IMR-90 (cell line): ENCODE measurements around the gene SPTLC3. TPM values are rescaled to one million over a fixed set of nuclear protein-coding genes. Genes with fewer than 3 reads are reported as not detected.

Experiments used
- ATAC-seq: fragments of 200-7000 bp; cut with Tn5 transposase; 2 replicates; pipeline ENCODE4 v1.9.1; 2020; ENCODE audit warnings: low read depth, mild to moderate bottlenecking, moderate library complexity
- BruUV-seq: library from RNA; stranded (reverse); fragments of 400-500 nt; replicated peaks from 2 replicates; lab custom pipeline; 2021; lab: Mats Ljungman, UMichigan
- CTCF ChIA-PET: fragments of 300-600 bp; formaldehyde crosslinking; extraction: SDS; loops from one replicate; lab custom pipeline; 2021; ENCODE audit warnings: antibody characterized with exemption; lab: Yijun Ruan, JAX
- POLR2A ChIA-PET: fragments of 300-600 bp; sonication (Branson Sonifier 250); formaldehyde crosslinking; loops from one replicate; lab custom pipeline; 2022; ENCODE audit warnings: antibody characterized with exemption; ENCODE audit not compliant: unreplicated experiment; lab: Charles Lee
- DNase-seq: peaks from one replicate; pipeline ENCODE4 v3.0.0; 2013
- H2AFZ ChIP-seq: replicated peaks from 2 replicates; pipeline ENCODE3; 2013; ENCODE audit warnings: low read length, mild to moderate bottlenecking; ENCODE audit not compliant: poor library complexity
- H2AK5ac ChIP-seq: 2 replicates; pipeline ENCODE4 v1.6.1; 2013; ENCODE audit warnings: low read depth, low read length, inconsistent platforms
- H2AK9ac ChIP-seq: replicated peaks from 2 replicates; pipeline ENCODE3; 2013; ENCODE audit warnings: mild to moderate bottlenecking, low read depth, low read length, moderate library complexity; ENCODE audit not compliant: poor library complexity
- H2BK120ac ChIP-seq: 2 replicates; pipeline ENCODE4 v1.6.1; 2013; ENCODE audit warnings: low read depth, low read length, inconsistent platforms
- H2BK15ac ChIP-seq: 3 replicates; pipeline ENCODE4 v1.6.1; 2013; ENCODE audit warnings: low read depth, low read length, inconsistent platforms
- H2BK20ac ChIP-seq: 2 replicates; pipeline ENCODE4 v1.6.1; 2013; ENCODE audit warnings: low read depth, mild to moderate bottlenecking, inconsistent platforms, low read length, moderate library complexity
- H2BK5ac ChIP-seq: 2 replicates; pipeline ENCODE4 v1.6.1; 2013; ENCODE audit warnings: mild to moderate bottlenecking, low read depth, low read length, inconsistent platforms; ENCODE audit not compliant: poor library complexity, severe bottlenecking
- H3K14ac ChIP-seq: replicated peaks from 2 replicates; pipeline ENCODE4 v1.6.1; 2013; ENCODE audit warnings: low read depth, low read length, inconsistent platforms
- H3K18ac ChIP-seq: 2 replicates; pipeline ENCODE4 v1.6.1; 2013; ENCODE audit warnings: low read depth, low read length, control low read depth
- H3K23ac ChIP-seq: 2 replicates; pipeline ENCODE4 v1.6.1; 2013; ENCODE audit warnings: low read depth, low read length, inconsistent platforms
- H3K27ac ChIP-seq: 2 replicates; pipeline ENCODE4 v1.5.1; 2013; ENCODE audit warnings: mild to moderate bottlenecking, control low read depth, low read length; ENCODE audit not compliant: insufficient read depth
- H3K27me3 ChIP-seq: 2 replicates; pipeline ENCODE4 v1.6.1; 2013; ENCODE audit warnings: low read length; ENCODE audit not compliant: control insufficient read depth, insufficient read depth
- H3K36me3 ChIP-seq: 2 replicates; pipeline ENCODE4 v1.6.1; 2013; ENCODE audit warnings: low read length, mixed read lengths; ENCODE audit not compliant: control insufficient read depth, insufficient read depth
- H3K4ac ChIP-seq: 2 replicates; pipeline ENCODE4 v1.6.1; 2013; ENCODE audit warnings: low read depth, low read length, inconsistent platforms
- H3K4me1 ChIP-seq: 2 replicates; pipeline ENCODE4 v1.6.1; 2013; ENCODE audit warnings: low read length, mixed read lengths; ENCODE audit not compliant: control insufficient read depth, insufficient read depth
- H3K4me2 ChIP-seq: 2 replicates; pipeline ENCODE4 v1.6.1; 2013; ENCODE audit warnings: low read depth, mild to moderate bottlenecking, control low read depth, low read length, moderate library complexity
- H3K4me3 ChIP-seq: 2 replicates; pipeline ENCODE4 v1.5.1; 2013; ENCODE audit warnings: low read depth, mild to moderate bottlenecking, control low read depth, low read length, moderate library complexity; ENCODE audit not compliant: insufficient read depth
- H3K56ac ChIP-seq: 2 replicates; pipeline ENCODE4 v1.6.1; 2013; ENCODE audit warnings: low read length, inconsistent platforms; ENCODE audit not compliant: insufficient read depth; ENCODE audit errors: extremely low read depth
- H3K79me1 ChIP-seq, 2 experiments: 2 replicates each; pipeline ENCODE4 v1.6.1; 2013; ENCODE audit warnings: low read length in 2 of 2, inconsistent platforms in 1 of 2, low read depth in 1 of 2
- H3K9ac ChIP-seq: 2 replicates; pipeline ENCODE4 v1.6.1; 2013; ENCODE audit warnings: low read depth, low read length, control low read depth
- H3K9me1 ChIP-seq: 2 replicates; pipeline ENCODE4 v1.6.1; 2013; ENCODE audit warnings: low read length, inconsistent platforms; ENCODE audit not compliant: insufficient read depth
- H3K9me3 ChIP-seq: 2 replicates; pipeline ENCODE4 v1.6.1; 2013; ENCODE audit warnings: low read length; ENCODE audit not compliant: control insufficient read depth, insufficient read depth
- H4K20me1 ChIP-seq: 2 replicates; pipeline ENCODE4 v1.6.1; 2013; ENCODE audit warnings: low read length, inconsistent platforms; ENCODE audit not compliant: insufficient read depth
- H4K5ac ChIP-seq: 2 replicates; pipeline ENCODE4 v1.6.1; 2013; ENCODE audit warnings: mild to moderate bottlenecking, low read depth, low read length, control low read depth
- H4K8ac ChIP-seq, 2 experiments: 2 replicates each; pipeline ENCODE4 v1.6.1; 2013; ENCODE audit warnings: low read depth in 2 of 2, low read length in 2 of 2, control low read depth in 1 of 2, inconsistent platforms in 1 of 2
- H4K91ac ChIP-seq: 2 replicates; pipeline ENCODE4 v1.6.1; 2013; ENCODE audit warnings: low read depth, low read length, inconsistent platforms; ENCODE audit not compliant: insufficient read depth
- CEBPB ChIP-seq: IDR thresholded peaks from 2 replicates; pipeline ENCODE4 v1.6.1; 2012; ENCODE audit warnings: low read depth, low read length, improper control_type of control experiment
- CHD1 ChIP-seq: IDR thresholded peaks from 2 replicates; pipeline ENCODE4 v1.6.1; 2012; ENCODE audit warnings: low read depth, low read length, improper control_type of control experiment
- ELK1 ChIP-seq: fragments of 150-350 bp; IDR thresholded peaks from 2 replicates; pipeline ENCODE4 v1.6.1; 2016; ENCODE audit warnings: low read depth, mild to moderate bottlenecking, low read length, moderate library complexity, borderline replicate concordance
- FOS ChIP-seq: fragments of 150-350 bp; IDR thresholded peaks from 2 replicates; pipeline ENCODE4 v1.6.1; 2016; ENCODE audit warnings: low read depth, low read length
- MAFK ChIP-seq: IDR thresholded peaks from 2 replicates; pipeline ENCODE4 v1.6.1; 2012; ENCODE audit warnings: low read depth, low read length, improper control_type of control experiment
- MAZ ChIP-seq: IDR thresholded peaks from 2 replicates; pipeline ENCODE4 v1.6.1; 2012; ENCODE audit warnings: low read depth, mild to moderate bottlenecking, low read length, improper control_type of control experiment, moderate library complexity, borderline replicate concordance
- MXI1 ChIP-seq: IDR thresholded peaks from 2 replicates; pipeline ENCODE4 v1.6.1; 2012; ENCODE audit warnings: low read depth, mild to moderate bottlenecking, low read length, moderate library complexity, borderline replicate concordance
- POLR2A ChIP-seq: IDR thresholded peaks from 2 replicates; pipeline ENCODE4 v1.6.1; 2012; ENCODE audit warnings: mild to moderate bottlenecking, low read depth, low read length
- RAD21 ChIP-seq: IDR thresholded peaks from 2 replicates; pipeline ENCODE4 v1.6.1; 2012; ENCODE audit warnings: low read length, improper control_type of control experiment
- RCOR1 ChIP-seq: IDR thresholded peaks from 2 replicates; pipeline ENCODE4 v1.6.1; 2012; ENCODE audit warnings: mild to moderate bottlenecking, low read length, improper control_type of control experiment; ENCODE audit not compliant: insufficient replicate concordance
- RFX5 ChIP-seq: IDR thresholded peaks from 2 replicates; pipeline ENCODE4 v1.8.0; 2012; ENCODE audit warnings: low read depth, mild to moderate bottlenecking, low read length, moderate library complexity
- USF2 ChIP-seq: fragments of 150-350 bp; IDR thresholded peaks from 2 replicates; pipeline ENCODE4 v1.6.1; 2017; ENCODE audit warnings: mild to moderate bottlenecking, antibody characterized with exemption, low read length, low read depth
- WGBS, 2 experiments: methylation state at CpG; one replicate each; pipeline versions ENCODE4 v1.1.5 to v1.1.7; 2013; ENCODE audit warnings: missing lambda C conversion rate in 2 of 2; ENCODE audit not compliant: insufficient read length in 1 of 2; ENCODE audit errors: extremely low coverage in 2 of 2; 5-methylcytosine and 5-hydroxymethylcytosine counted together
- dilution Hi-C: fragments of 300-500 bp; cut with HindIII; formaldehyde crosslinking; loops from one replicate; pipeline ENCODE4 v1.14.3; 2018; ENCODE audit warnings: low sequenced_read_pairs; ENCODE audit not compliant: unreplicated experiment
- in situ Hi-C: fragments of 300-500 bp; cut with MboI; formaldehyde crosslinking; loops from 3 replicates; pipeline ENCODE4 v1.14.3; 2019; ENCODE audit warnings: low sequenced_read_pairs, inconsistent platforms, mixed read lengths
- intact Hi-C: fragments of 100-400 bp; cut with micrococcal nuclease; formaldehyde crosslinking; loops from 2 replicates; pipeline ENCODE4 v1.10.0; 2022
- polyA plus RNA-seq, 3 experiments: library from polyadenylated mRNA; depleted of rRNA; stranded (reverse); fragments of >200 nt; gene quantifications; 2 replicates each; pipeline ENCODE4 v1.2.3, GENCODE V29; 2012; ENCODE audit warnings: low replicate concordance in 1 of 3
- total RNA-seq: library from RNA; depleted of rRNA; stranded (reverse); fragments of >200 nt; gene quantifications from 2 replicates; pipeline ENCODE4 v1.2.3, GENCODE V29; 2012

Gene SPTLC3
- total and polyA plus RNA-seq, 2 of the 4 experiments (the other 2 are of a cell fraction), result 0.44 to 1.6 TPM

- H3K9me1 ChIP-seq, result no peaks in the 10 kb centered on the region
- peaks cover 3% of the 10 kb centered on the region; the same call in 1 of the 2 replicates for H3K4me1 ChIP-seq
- POLR2A ChIA-PET, result no interaction called here
- no peak overlapping the region for H3K23ac ChIP-seq
- intact Hi-C loops (no loop called here), in situ Hi-C loops (no loop called here), dilution Hi-C loops (no loop called here)
- H3K79me1 ChIP-seq, result no peaks in the 10 kb centered on the region
- H3K36me3 ChIP-seq, result no peaks in the 10 kb centered on the region
- H3K9me3 ChIP-seq, result no peaks in the 10 kb centered on the region
- H4K5ac ChIP-seq, result no peak overlapping the region
- H2BK15ac ChIP-seq, result no peak overlapping the region
- no peak overlapping the region for H2BK5ac ChIP-seq
- no peak overlapping the region for H2BK120ac ChIP-seq
- H2BK20ac ChIP-seq, result no peak overlapping the region
- H4K91ac ChIP-seq, result no peak overlapping the region
- no peak for TF ChIP-seq MAFK
- TF ChIP-seq CHD1, result no peak
- no peak for TF ChIP-seq ELK1
- no peak for TF ChIP-seq POLR2A
- TF ChIP-seq CEBPB, result no peak
- TF ChIP-seq RFX5, result no peak
- TF ChIP-seq FOS, result no peak
- TF ChIP-seq RAD21, result no peak
- TF ChIP-seq MAZ, result no peak
- TF ChIP-seq RCOR1, result no peak
- no peak for TF ChIP-seq USF2
- no peak for TF ChIP-seq MXI1
- H3K4me3 ChIP-seq, result no peak overlapping the region
- DNase-seq (no peak), ATAC-seq (no peak)
- no peak overlapping the region for H2AFZ ChIP-seq
- no peak overlapping the region for H3K4ac ChIP-seq
- 90% methylated on average over 2 of the region's 3 CpGs; no CpG with 5 or more reads in 1 of the 2 experiments for WGBS, 2 experiments
- CTCF ChIA-PET, result interaction anchor here (0.6 kb wide), 1 partner anchor 469 kb away, joined by 3 read pairs; no protein-coding TSS in a partner anchor
- no peak overlapping the region for H3K4me2 ChIP-seq
- no peaks in the 10 kb centered on the region for H4K20me1 ChIP-seq
- no peak overlapping the region for H3K56ac ChIP-seq
- no peak overlapping the region for H3K18ac ChIP-seq
- no peaks in the 10 kb centered on the region; the same call in 1 of the 2 replicates for H3K27me3 ChIP-seq
- no peak overlapping the region for H3K9ac ChIP-seq
- no peak overlapping the region for H3K14ac ChIP-seq
- H4K8ac ChIP-seq, result no peak overlapping the region
- no peak overlapping the region for H2AK9ac ChIP-seq
- no peak overlapping the region for H3K27ac ChIP-seq
- no peak overlapping the region for H2AK5ac ChIP-seq
- no TSS peak for BruUV-seq
Measured at GRCh38 chr20:13131688-13132087, 122.9 kb downstream of the SPTLC3 start.
